Activated T-cell treated with anti-CD3 and anti-CD28 coated beads for 4 hours (primary cell): Measurements from ENCODE around the gene LRRC59.
"Not testable (repeated sequence)": the region's sequence is repeated elsewhere in the genome, so short reads cannot be mapped to it uniquely, and the experiment has no call there.

Source experiments
- DNase-seq: peaks from one replicate; pipeline ENCODE4 v3.0.0-alpha.2; 2020

The LRRC59 gene

DNA sequence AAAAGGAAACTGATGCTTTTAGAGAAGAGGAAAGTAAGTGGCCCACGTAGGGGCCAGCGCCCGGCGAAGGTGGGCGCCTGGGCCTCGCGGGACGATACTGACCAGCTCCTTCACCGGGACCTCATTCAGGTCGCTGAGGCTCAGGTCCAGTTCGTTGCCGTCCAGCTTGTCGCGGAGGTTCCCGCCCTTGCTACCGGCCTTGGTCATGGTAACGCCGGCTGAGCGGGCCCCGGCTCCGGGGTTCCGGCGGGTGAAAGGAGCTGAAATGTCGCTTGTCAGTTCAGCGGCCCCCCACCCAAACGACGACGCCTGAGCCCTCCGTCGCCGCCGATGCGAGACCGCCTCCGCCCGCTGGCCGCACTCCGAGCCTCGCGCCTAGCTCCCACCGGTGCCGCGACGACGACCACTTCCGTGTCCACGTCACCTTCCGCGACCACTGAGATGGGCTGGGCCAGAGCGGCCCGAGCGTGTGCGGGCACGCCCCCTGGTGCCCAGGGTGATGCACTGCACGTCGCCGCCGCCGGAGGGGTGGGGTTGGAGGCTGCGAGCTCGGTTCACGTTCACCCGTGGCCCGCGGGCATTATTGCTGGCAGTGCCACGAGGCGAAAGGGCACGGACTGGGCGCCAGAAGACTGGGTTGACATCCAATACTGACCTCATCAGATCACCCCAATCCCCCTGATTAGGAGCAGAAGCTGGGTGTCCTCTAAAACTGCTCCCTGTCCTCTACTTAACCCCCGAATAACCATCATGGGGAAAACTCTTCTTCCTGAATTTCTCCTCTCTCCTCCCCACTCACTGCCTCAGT is at the start of gene LRRC59:
Gene LRRC59, minus strand, starts transcription at position 413 of the 808 bp plus-strand sequence. Its CDS starts 206 bp downstream, at position 207.
- DNase-seq, result peak; percentile 93

GRCh38 chr17:50445730-50446325 is 48.5 kb upstream of the LRRC59 start:
- no peak for DNase-seq

GRCh38 chr17:50444841-50445715 is 47.8 kb upstream of the LRRC59 start:
- no peak for DNase-seq

DNA sequence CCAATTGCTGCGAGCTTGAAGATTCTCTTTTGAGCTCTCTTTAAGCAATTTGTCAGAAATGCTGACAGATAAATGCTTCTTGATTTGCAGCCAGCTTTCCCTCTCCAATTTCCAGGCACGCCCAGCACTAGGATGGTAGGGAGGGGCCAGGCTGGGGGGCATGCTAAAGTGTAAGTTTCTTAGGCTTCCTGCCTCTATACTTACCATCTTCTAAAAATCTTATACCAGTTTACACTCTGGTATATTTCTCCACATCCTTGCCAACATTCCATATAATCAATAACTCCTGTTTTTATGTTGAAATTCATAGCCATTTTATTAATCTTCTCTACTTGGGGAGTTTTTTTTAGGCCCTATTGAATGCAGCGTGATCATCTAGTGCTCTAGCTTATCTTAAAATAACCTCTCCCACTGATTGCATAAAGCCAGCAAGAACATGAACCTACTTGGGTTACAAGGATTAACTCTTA is 46.2 kb upstream of the LRRC59 start:
- no peak for DNase-seq

- DNase-seq, result no peak
These were observed 43.8 kb upstream of the LRRC59 start for GRCh38 chr17:50440838-50441829.

- DNase-seq, result no peak
These were observed 43.0 kb upstream of the LRRC59 start for GRCh38 chr17:50440172-50440837.

- DNase-seq, result no peak
These were observed 41.7 kb upstream of the LRRC59 start for GRCh38 chr17:50439008-50439407.

DNA sequence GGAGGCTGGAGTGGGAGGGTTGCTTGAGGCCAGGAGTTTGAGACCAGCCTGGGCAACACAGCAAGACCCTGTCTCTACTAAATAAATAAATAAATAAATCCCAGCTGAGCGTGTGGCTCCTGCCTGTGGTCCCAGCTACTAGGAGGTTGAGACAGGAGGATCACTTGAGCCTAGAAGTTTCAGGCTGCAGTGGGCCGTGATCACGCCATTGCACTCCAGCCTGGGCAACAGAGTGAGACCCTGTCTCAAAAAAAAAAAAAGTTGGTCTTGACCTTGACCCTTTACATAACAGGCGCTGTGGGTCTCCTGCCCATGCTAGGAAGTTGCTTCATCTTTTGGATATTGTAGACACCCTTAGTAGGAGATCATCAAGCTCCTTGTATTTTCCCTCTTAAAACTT is 40.1 kb upstream of the LRRC59 start:
- DNase-seq, result no peak

DNA sequence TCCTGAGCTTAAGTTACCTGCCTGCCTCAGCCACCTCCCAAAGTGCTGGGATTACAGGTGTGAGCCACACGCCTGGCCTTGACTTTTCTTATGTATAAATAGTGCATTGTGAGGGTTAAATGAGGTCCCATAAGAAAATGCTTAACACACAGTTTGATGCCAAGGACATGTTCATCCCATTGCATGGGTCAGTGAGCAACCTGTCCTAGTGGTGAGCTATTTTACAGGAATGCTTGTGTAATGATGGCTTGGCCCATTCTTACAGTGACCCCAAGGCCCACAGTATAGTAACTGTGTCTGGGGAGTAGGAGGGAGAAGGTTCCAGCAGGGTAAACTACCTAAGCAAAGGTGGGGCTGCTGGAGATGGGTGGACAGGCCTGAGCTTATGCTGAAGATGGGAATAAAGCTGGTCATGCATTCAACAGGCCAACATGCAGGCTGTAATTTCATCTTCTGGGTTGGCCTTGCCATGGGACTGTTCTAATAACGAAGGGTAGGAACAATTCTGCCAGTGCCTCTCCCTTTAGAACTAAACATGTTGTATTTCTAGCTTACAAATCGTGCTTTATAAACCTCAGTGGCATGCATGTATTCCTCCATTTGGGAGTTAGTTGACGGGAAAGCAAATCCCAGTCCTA is 34.9 kb upstream of the LRRC59 start:
- no peak for DNase-seq

GRCh38 chr17:50430821-50431618 is 33.7 kb upstream of the LRRC59 start:
- no peak for DNase-seq

DNA sequence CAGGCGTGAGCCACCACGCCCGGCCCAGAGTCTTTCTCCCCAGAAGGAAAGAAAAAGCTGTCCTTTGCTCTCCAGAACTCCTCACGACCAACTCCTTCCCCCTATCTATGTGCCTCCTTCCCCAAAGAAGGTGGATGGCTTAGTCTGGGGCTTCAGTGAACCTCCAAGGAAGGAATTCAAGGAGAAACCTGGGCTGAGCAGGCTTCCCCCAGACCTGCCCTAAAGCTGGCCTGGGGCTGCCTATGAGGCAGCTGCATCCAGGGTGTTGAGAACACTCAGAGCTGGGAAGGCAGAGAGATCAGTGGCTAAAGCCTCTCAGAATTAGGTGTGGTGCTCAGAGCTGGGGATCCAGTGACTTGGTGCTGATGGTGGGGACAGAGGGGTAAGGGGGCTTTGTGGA is 32.5 kb upstream of the LRRC59 start:
- DNase-seq, result no peak

DNA sequence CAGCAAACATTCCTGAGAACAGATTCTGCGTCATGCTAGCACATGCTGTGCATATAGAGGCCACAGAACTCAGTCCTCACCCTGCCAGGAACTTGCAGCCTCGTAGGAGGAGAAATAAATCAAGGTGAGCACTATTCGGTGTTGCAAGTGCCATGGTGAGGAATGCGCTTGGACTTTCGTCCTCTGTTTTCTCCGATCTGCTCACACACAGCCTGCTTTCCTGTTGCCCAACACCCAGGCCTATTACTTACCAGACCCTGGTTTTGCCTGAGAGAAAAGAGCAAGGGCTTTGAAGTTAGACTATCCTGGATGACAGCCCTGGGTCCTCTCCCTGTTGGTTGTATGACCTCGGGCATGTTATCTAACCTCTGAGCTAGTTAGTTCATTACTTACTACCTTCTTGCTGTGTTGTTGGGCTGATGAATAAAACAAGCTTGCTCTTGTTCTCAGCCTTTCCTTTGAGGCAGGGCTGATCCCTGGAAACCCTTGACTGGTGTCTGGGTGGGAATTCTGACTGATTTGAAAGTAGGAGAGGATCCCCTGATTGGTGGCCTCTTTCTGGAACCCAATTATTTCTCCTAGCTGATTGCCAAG is 31.6 kb upstream of the LRRC59 start:
- no peak for DNase-seq

DNA sequence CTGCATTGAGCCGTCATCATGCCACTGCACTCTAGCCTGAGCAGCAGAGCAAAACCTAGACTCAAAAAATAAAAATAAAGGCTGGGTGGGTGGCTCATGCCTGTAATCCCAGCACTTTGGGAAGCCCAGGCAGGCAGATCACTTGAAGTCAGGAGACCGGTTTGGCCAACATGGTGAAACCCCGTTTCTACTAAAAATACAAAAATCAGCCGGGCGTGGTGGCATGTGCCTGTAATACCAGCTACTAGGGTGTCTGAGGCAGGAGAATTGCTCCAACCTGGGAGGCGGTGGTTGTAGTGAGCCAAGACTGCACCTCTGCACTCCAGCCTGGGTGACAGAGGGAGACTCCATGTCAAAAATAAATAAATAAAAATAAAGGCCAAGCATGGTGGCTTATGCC is 30.8 kb upstream of the LRRC59 start:
- not testable (repeated sequence) for DNase-seq

DNA sequence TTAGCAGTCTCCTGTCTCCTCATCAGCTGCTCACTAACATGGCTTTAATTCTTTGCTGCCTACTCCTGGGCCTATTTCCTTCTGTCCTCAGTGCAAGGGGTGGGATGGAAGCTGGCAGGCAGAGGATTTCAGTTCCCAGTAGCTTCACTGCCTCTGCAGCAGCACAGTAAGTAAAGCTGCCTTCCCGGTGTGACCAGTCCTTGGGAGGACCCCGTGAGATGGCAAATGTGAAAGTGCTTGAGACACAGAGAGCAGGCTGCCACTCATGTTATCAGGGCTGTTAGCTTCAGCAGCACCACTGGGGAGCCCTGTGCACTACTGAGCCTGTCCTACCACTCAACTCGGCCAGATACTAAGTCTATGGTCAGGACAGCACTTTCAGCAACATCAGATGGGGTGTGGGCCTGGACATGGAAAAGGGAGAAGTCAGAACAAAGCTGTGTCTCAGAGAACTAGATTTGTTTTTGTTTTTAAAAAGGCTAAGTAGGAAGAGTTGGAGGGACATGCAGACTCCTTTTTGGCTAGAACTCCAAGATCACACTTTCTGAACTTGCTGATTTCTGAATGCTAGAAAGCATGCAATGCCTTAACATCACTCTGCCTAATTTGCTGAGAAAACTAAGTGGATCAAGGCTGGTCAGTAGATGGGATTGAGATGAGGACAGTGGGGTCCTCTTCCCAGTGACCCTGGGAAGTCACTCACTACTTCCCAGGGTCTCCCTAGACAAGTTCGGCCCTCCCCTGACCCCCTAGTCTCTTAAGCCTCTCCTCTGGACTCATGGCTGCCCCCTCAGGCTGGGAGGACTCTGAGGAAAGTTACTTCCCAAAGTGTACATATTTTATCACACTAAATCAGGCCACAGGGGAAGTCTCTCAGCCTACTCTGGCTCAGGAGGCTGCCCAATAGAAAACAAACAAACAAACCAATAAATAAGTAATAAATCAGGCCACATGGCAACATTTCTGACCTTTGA is 29.8 kb upstream of the LRRC59 start:
- peak; percentile 5 for DNase-seq

- DNase-seq, result no peak
These were observed 29.1 kb upstream of the LRRC59 start for GRCh38 chr17:50426472-50426782.

DNA sequence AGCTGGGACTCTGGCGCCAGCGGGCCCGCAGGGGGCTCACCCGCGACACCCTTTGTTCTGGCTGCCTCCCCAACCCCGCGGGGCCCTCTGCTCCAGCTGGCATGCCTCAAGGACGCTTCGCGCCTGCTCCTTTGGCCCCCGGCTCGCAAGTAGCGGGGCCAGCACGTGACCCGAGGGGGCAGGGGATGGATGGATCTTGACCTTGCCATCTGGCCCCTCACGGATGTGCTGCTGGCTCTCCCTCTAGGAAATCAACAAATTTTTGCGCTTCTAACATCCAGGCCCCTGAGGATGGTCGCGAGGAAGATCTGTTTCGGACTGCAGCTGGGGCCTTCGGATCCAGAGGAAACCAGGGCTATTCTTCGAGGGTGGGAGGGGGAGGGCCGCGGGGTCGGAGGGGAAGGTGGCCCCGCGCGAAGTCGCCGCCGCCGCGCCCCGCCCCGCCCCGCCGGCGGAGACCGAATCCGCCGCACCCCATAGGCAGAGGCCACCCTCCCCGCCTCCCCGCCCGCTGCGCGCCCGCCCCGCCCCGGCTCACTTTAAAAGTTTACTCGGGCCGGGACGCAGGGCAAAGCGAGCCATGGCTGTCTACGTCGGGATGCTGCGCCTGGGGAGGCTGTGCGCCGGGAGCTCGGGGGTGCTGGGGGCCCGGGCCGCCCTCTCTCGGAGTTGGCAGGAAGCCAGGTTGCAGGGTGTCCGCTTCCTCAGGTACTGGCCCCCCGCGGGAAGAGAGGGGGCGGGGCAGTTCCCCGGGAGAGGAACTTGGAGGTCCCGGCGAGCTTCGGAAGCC is 28.6 kb upstream of the LRRC59 start, which contains the start of gene ACSF2:
Gene ACSF2, plus strand, starts transcription at position 537 of the 790 bp plus-strand sequence. Its CDS starts 44 bp downstream, at position 581.
- DNase-seq, result peak; percentile 57

DNA sequence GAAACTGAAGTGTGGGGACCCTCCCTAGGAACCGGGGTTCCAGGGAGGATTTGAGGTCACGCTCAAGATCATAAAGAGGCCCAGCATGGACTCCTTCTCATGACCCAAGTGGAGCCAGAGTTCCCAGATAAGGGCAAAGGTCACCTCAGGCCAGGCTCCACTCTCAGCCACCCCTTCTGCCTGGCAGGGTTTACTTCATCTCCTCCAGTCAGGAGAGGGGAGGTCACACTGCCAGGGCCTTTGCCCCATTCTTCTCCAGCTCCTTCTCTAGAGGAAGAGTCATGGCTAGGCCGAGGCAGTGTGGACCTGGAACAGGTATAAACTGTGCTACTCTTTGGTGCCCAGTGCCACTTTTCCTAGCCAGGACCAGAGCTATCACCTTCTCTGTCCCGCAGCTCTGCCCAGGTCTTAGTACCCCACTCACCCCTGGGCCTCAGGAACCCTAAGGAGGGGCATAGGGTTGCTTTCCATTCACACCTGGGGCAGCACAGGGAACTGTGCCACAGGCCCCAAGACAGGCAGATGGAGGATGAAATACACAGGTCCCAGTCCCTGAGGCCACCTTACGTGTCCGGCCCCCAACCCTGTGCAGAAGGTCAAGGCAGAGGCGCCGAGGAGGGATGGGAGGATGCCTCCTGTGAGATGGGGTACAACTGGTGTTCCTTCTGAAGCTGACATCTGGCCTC is 27.8 kb upstream of the LRRC59 start:
- DNase-seq, result no peak
